Neural crest cell (in vitro differentiated cells): ENCODE results near the gene ARMH3. TPM values are rescaled to one million over a fixed set of nuclear protein-coding genes. Genes with fewer than 3 reads are reported as not detected.

ENCODE experiments used
- DNase-seq: peaks from one replicate; pipeline ENCODE4 v3.0.0; 2021; ENCODE audit warnings: low read depth, mixed read lengths, low spot score
- H3K27ac Mint-ChIP-seq: one replicate; pipeline ENCODE4 v1.8.0; 2021; ENCODE audit warnings: mild to moderate bottlenecking, mixed read lengths; ENCODE audit not compliant: unreplicated experiment
- H3K27me3 Mint-ChIP-seq: 2 replicates; pipeline ENCODE4 v1.8.0; 2021; ENCODE audit warnings: low read depth, mild to moderate bottlenecking, mixed read lengths
- H3K36me3 Mint-ChIP-seq: 2 replicates; pipeline ENCODE4 v1.8.0; 2021; ENCODE audit warnings: low read depth, mild to moderate bottlenecking, mixed read lengths
- H3K4me1 Mint-ChIP-seq: 2 replicates; pipeline ENCODE4 v1.8.0; 2021; ENCODE audit warnings: mixed read lengths
- H3K4me3 Mint-ChIP-seq: one replicate; pipeline ENCODE4 v1.8.0; 2021; ENCODE audit warnings: mild to moderate bottlenecking, mixed read lengths
- H3K9me3 Mint-ChIP-seq: 2 replicates; pipeline ENCODE4 v1.8.0; 2021; ENCODE audit warnings: mixed read lengths
- CTCF ChIP-seq: fragments of 200-600 bp; sonication (generic); conservative IDR thresholded peaks from 2 replicates; pipeline ENCODE4 v1.5.0; 2021; ENCODE audit warnings: antibody characterized with exemption, mild to moderate bottlenecking
- total RNA-seq: library from RNA; stranded (reverse); gene quantifications from 2 replicates; pipeline ENCODE4 v1.2.1, GENCODE V29; 2021

ARMH3 gene
- total RNA-seq, 1 donor from 2014 or later = 24.4 TPM

GRCh38 chr10:101803511-101803910 lies 252.5 kb downstream of the ARMH3 start:
- Mint-ChIP-seq H3K27ac (no peak overlapping the region), H3K36me3 (peaks cover 22% of the 10 kb centered on the region), H3K4me1 (no peaks in the 10 kb centered on the region), H3K4me3 (no peak overlapping the region), H3K9me3 (no peaks in the 10 kb centered on the region), H3K27me3 (no peaks in the 10 kb centered on the region)
- DNase-seq = no peak
- TF ChIP-seq CTCF = no peak

GRCh38 chr10:101797403-101798059 lies 258.4 kb downstream of the ARMH3 start:
- no peak for DNase-seq
- H3K27ac Mint-ChIP-seq = no peak overlapping the region
- no peaks in the 10 kb centered on the region for H3K27me3 Mint-ChIP-seq
- no peaks in the 10 kb centered on the region for H3K9me3 Mint-ChIP-seq
- H3K4me3 Mint-ChIP-seq = no peak overlapping the region
- TF ChIP-seq CTCF = no peak
- no peaks in the 10 kb centered on the region for H3K4me1 Mint-ChIP-seq
- peaks cover 11% of the 10 kb centered on the region for H3K36me3 Mint-ChIP-seq

Other genes with a start within 250 kb of the ARMH3 start
- gene OGA, start 237.7 kb downstream of the ARMH3 start, total RNA-seq = 101 and 102 TPM in 2 replicates
- 2.2 and 3.9 TPM in 2 replicates for gene KCNIP2, start 212.4 kb downstream of the ARMH3 start, total RNA-seq
- 17.5 and 18.9 TPM in 2 replicates for gene HPS6, start 9.2 kb upstream of the ARMH3 start, total RNA-seq
- 122 and 127 TPM in 2 replicates for gene LDB1, start 64.2 kb upstream of the ARMH3 start, total RNA-seq
- gene PPRC1, start 76.9 kb upstream of the ARMH3 start, total RNA-seq = 66.3 and 68.3 TPM in 2 replicates
- gene NOLC1, start 96.2 kb upstream of the ARMH3 start, total RNA-seq = 111 and 116 TPM in 2 replicates
- gene ELOVL3, start 170.1 kb upstream of the ARMH3 start, total RNA-seq = 0.23 and 0.30 TPM in 2 replicates
- gene PITX3, start 185.3 kb upstream of the ARMH3 start, total RNA-seq = not detected in 2 replicates
- gene GBF1, start 189.4 kb upstream of the ARMH3 start, total RNA-seq = 43.2 and 44.7 TPM in 2 replicates